Transverse colon (tissue), 4 donors: Measurements from ENCODE around the gene BICD1. TPM values are rescaled to one million over a fixed set of nuclear protein-coding genes. Genes with fewer than 3 reads are reported as not detected.

ENCODE experiments used
- DNase-seq: peaks from one replicate; pipeline ENCODE4 v3.0.0-alpha.2; 2019
- H3K27ac ChIP-seq, 4 donors: fragments of 200-600 bp; sonication (generic); 2 replicates each; pipeline ENCODE4 v1.5.1; 2016 to 2018; ENCODE audit warnings: inconsistent platforms in 4 of 4
- H3K27me3 ChIP-seq: fragments of 200-600 bp; sonication (generic); 2 replicates; pipeline ENCODE4 v1.5.1; 2017; ENCODE audit warnings: inconsistent platforms
- H3K36me3 ChIP-seq, 4 donors: fragments of 200-600 bp; sonication (generic); 2 replicates each; pipeline ENCODE4 v1.5.1; 2017 to 2019; ENCODE audit warnings: inconsistent platforms in 4 of 4
- H3K4me1 ChIP-seq, 4 donors: fragments of 200-600 bp; sonication (generic); 2 replicates each; pipeline ENCODE4 v1.5.1; 2017 to 2020; ENCODE audit warnings: inconsistent platforms in 4 of 4
- H3K4me3 ChIP-seq, 4 donors: fragments of 200-600 bp; sonication (generic); 1 replicate in 1 of 4; 2 replicates in 3 of 4; pipeline versions ENCODE4 v1.5.1 to v1.6.1; 2017 to 2019; ENCODE audit warnings: inconsistent platforms in 4 of 4
- H3K9me3 ChIP-seq, 2 donors: fragments of 200-600 bp; sonication (generic); 2 replicates each; pipeline ENCODE4 v1.5.1; 2017 to 2019; ENCODE audit warnings: inconsistent platforms in 2 of 2
- CTCF ChIP-seq, 5 experiments: fragments of 200-600 bp in 3 of 5; fragments of 450-650 bp in 2 of 5; sonication (generic) in 3 of 5; IDR thresholded peaks; 1 replicate in 2 of 5; 2 replicates in 3 of 5; pipeline ENCODE4 v1.5.1; 2016 to 2017; ENCODE audit warnings: antibody characterized with exemption in 5 of 5, inconsistent platforms in 3 of 5, mild to moderate bottlenecking in 2 of 5, moderate library complexity in 1 of 5
- EP300 ChIP-seq: sonication (generic); formaldehyde crosslinking; IDR thresholded peaks from one replicate; pipeline ENCODE4 v1.6.1; 2017; ENCODE audit warnings: antibody characterized with exemption, low read depth
- POLR2A ChIP-seq: fragments of 450-650 bp; IDR thresholded peaks from one replicate; pipeline ENCODE4 v1.6.1; 2016; ENCODE audit warnings: antibody characterized with exemption, mild to moderate bottlenecking, moderate library complexity
- POLR2AphosphoS5 ChIP-seq, 3 donors: sonication (generic); formaldehyde crosslinking; IDR thresholded peaks; one replicate each; pipeline ENCODE4 v1.6.1; 2016; ENCODE audit warnings: antibody characterized with exemption in 3 of 3
- WGBS, 2 donors: methylation state at CpG; one replicate each; pipeline ENCODE4 v1.1.5; 2018; ENCODE audit warnings: low coverage in 1 of 2; 5-methylcytosine and 5-hydroxymethylcytosine counted together
- in situ Hi-C, 4 donors: fragments of 200-750 bp; cut with MboI; loops; one replicate each; pipeline versions ENCODE4 v1.15.0 to v1.15.1; 2017; ENCODE audit warnings: low sequenced_read_pairs in 3 of 4, low pct_ligation_motif_present in 1 of 4, low pct_unique_long_range_greater_than_20kb in 1 of 4
- intact Hi-C: fragments of 100-400 bp; cut with DNase I; formaldehyde crosslinking; loops from one replicate; pipeline ENCODE4 v1.15.1; 2023; ENCODE audit warnings: low total_unique reads
- total RNA-seq, 4 donors: library from RNA; depleted of rRNA; stranded (reverse); fragments of >200 nt; gene quantifications; one replicate each; pipeline ENCODE4 v1.1.0, GENCODE V29; 2016

BICD1 gene
- total RNA-seq, 4 donors from 2014 or later = 0.75 to 27.7 (median 5.2) TPM

- H3K27ac ChIP-seq = no peak overlapping the region
- TF ChIP-seq EP300 (no peak), POLR2A (no peak), POLR2AphosphoS5 (IDR thresholded peaks at IDR 0.05) (no peak), CTCF (IDR thresholded peaks at IDR 0.05) (no peak)
- H3K4me1 ChIP-seq = no peaks in the 10 kb centered on the region
- 82 to 100% methylated on average over 3 to 9 of the region's 9 CpGs for WGBS, 2 donors
- intact Hi-C loops (no loop called here), in situ Hi-C loops (no loop called here)
- H3K9me3 ChIP-seq = no peaks in the 10 kb centered on the region
- DNase-seq = no peak
- H3K27me3 ChIP-seq = no peaks in the 10 kb centered on the region
- no peaks in the 10 kb centered on the region for H3K36me3 ChIP-seq
- H3K4me3 ChIP-seq = no peak overlapping the region
Measured at GRCh38 chr12:32084017-32084688, 22.5 kb upstream of the BICD1 start.

- H3K4me1 ChIP-seq = no peaks in the 10 kb centered on the region
Measured at GRCh38 chr12:32084753-32085152, 21.9 kb upstream of the BICD1 start.

GRCh38 chr12:32087306-32087705 is 19.3 kb upstream of the BICD1 start:
- Histone ChIP-seq H3K27me3 (no peaks in the 10 kb centered on the region), H3K27ac (no peak overlapping the region), H3K4me1 (no peaks in the 10 kb centered on the region), H3K4me3 (no peak overlapping the region), H3K36me3 (no peaks in the 10 kb centered on the region), H3K9me3 (no peaks in the 10 kb centered on the region)
- intact Hi-C loops (no loop called here), in situ Hi-C loops (no loop called here)
- DNase-seq = no peak
- 57 to 100% methylated on average over 3 to 4 of the region's 5 CpGs for WGBS, 2 donors
- no peak for TF ChIP-seq EP300
- TF ChIP-seq CTCF (IDR thresholded peaks at IDR 0.05) = no peak
- TF ChIP-seq POLR2AphosphoS5 (IDR thresholded peaks at IDR 0.05) = no peak
- TF ChIP-seq POLR2A = no peak

More at GRCh38 chr12:32084753-32085152, 21.9 kb upstream of the BICD1 start:
- Histone ChIP-seq H3K9me3 (no peaks in the 10 kb centered on the region), H3K27me3 (no peaks in the 10 kb centered on the region), H3K27ac (no peak overlapping the region), H3K36me3 (no peaks in the 10 kb centered on the region), H3K4me3 (no peak overlapping the region)
- in situ Hi-C loops = no loop called here
- WGBS, 2 donors = 89 to 93% methylated on average over 3 of the region's 3 CpGs
- intact Hi-C loops = no loop called here
- TF ChIP-seq POLR2AphosphoS5 (IDR thresholded peaks at IDR 0.05) (no peak), EP300 (no peak), POLR2A (no peak), CTCF (IDR thresholded peaks at IDR 0.05) (no peak)
- DNase-seq = no peak

GRCh38 chr12:32089156-32089555 is 17.5 kb upstream of the BICD1 start:
- H3K4me3 ChIP-seq = no peak overlapping the region
- TF ChIP-seq CTCF (IDR thresholded peaks at IDR 0.05) = no peak
- DNase-seq = no peak
- H3K27ac ChIP-seq = no peak overlapping the region
- WGBS, 2 donors = 86% methylated on average over 5 of the region's 5 CpGs
- H3K4me1 ChIP-seq = no peaks in the 10 kb centered on the region
- no peaks in the 10 kb centered on the region for H3K9me3 ChIP-seq
- in situ Hi-C loops (no loop called here), intact Hi-C loops (no loop called here)
- H3K36me3 ChIP-seq = no peaks in the 10 kb centered on the region
- H3K27me3 ChIP-seq = no peaks in the 10 kb centered on the region
